SK-N-MC (cell line): ENCODE measurements around the gene KLHL1.

Source experiments
- DNase-seq: peaks from one replicate; pipeline ENCODE4 v3.0.0-alpha.2; 2011; ENCODE audit warnings: low read depth, low spot score
- H3K27ac ChIP-seq: fragments of 200-600 bp; sonication (generic); 2 replicates; pipeline ENCODE4 v1.5.1; 2016; ENCODE audit warnings: mixed run types
- H3K36me3 ChIP-seq: fragments of 200-600 bp; sonication (generic); 2 replicates; pipeline ENCODE4 v1.6.1; 2017; ENCODE audit warnings: antibody characterized with exemption, low read length, mixed read lengths; ENCODE audit not compliant: insufficient read depth
- H3K4me3 ChIP-seq: fragments of 200-600 bp; sonication (generic); 2 replicates; pipeline ENCODE4 v1.5.1; 2016
- H3K9ac ChIP-seq: fragments of 200-600 bp; sonication (generic); 2 replicates; pipeline ENCODE4 v1.8.0; 2017; ENCODE audit warnings: mixed run types, mixed read lengths; ENCODE audit not compliant: insufficient read length
- H3K9me3 ChIP-seq: fragments of 200-600 bp; sonication (generic); 2 replicates; pipeline ENCODE4 v1.6.1; 2017; ENCODE audit warnings: low read depth, mild to moderate bottlenecking, antibody characterized with exemption, low read length, moderate library complexity, mixed read lengths
- EZH2 ChIP-seq: fragments of 200-600 bp; sonication (generic); IDR thresholded peaks from one replicate; pipeline ENCODE4 v1.6.1; 2017; ENCODE audit warnings: antibody characterized with exemption
- FOXP2 ChIP-seq: optimal IDR thresholded peaks from 2 replicates; pipeline ENCODE3; 2011; ENCODE audit warnings: mild to moderate bottlenecking, moderate library complexity; ENCODE audit not compliant: insufficient read depth; ENCODE audit errors: extremely low read length, control extremely low read depth
- POLR2AphosphoS5 ChIP-seq: IDR thresholded peaks from 2 replicates; pipeline ENCODE4 v1.6.1; 2012; ENCODE audit warnings: mild to moderate bottlenecking, low read depth, low read length, borderline replicate concordance

The KLHL1 gene

GRCh38 chr13:69872321-69873047 is 235.8 kb downstream of the KLHL1 start:
- Histone ChIP-seq H3K9me3 (no peaks in the 10 kb centered on the region), H3K9ac (no peak overlapping the region), H3K36me3 (no peaks in the 10 kb centered on the region), H3K4me3 (no peak overlapping the region), H3K27ac (no peak overlapping the region)
- no peak for DNase-seq
- TF ChIP-seq FOXP2 (no peak), POLR2AphosphoS5 (no peak), EZH2 (no peak)

DNA sequence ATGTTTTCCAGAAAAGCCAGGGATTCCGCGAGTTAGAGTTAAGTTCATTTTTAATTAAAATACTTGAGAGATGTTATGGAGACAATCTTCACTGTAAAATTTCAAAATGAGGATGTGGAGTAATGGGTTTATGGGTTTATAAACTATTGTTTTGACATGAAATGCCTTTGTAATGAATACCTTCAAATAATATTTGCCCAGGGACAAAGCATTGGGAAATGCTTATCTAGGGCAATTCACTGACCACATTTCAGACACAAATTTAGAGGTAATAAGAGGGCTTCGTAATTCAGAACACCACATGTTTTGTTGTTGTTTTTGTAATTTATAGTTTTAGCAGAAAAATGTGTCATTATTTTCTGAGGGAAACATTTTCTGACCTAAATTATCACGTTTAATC is 241.7 kb downstream of the KLHL1 start:
- H3K9ac ChIP-seq, result no peak overlapping the region
- H3K36me3 ChIP-seq, result no peaks in the 10 kb centered on the region
- no peak overlapping the region for H3K4me3 ChIP-seq
- no peak overlapping the region for H3K27ac ChIP-seq
- H3K9me3 ChIP-seq, result no peaks in the 10 kb centered on the region
- no peak for DNase-seq
- TF ChIP-seq POLR2AphosphoS5, result no peak
- no peak for TF ChIP-seq EZH2
- TF ChIP-seq FOXP2, result no peak

DNA sequence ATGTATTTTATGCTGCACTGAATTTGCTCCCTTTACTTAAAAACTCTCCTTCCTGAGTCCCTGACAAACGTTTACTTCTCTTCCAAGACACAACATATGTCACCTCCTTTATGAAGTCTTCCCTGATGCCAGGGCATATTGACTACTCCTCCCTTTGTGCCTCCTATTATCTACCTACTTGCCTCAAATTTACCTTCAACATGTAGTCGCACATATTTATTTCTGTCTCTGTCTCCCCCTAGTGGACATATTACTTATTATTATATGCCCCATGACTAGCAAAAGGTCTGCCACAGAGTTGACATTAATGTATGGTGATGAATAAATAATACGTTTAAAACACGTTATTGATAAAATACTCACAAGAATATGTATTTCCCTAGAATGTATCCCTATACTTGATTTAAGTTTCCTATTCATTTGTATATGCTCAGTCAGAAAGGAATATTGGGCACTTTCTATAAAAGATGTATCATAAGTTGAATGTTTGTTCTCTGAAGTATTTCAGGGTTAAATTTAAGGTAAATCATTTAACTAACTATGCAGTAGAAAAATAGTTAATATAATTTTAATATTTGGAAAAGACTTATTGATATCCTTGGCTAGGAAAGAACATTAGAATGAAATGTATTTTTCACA is 250.9 kb downstream of the KLHL1 start:
- Histone ChIP-seq H3K36me3 (no peaks in the 10 kb centered on the region), H3K27ac (no peak overlapping the region), H3K9ac (no peak overlapping the region), H3K9me3 (no peaks in the 10 kb centered on the region), H3K4me3 (no peak overlapping the region)
- peak; percentile 63 for DNase-seq
- TF ChIP-seq POLR2AphosphoS5 (no peak), FOXP2 (no peak), EZH2 (no peak)

DNA sequence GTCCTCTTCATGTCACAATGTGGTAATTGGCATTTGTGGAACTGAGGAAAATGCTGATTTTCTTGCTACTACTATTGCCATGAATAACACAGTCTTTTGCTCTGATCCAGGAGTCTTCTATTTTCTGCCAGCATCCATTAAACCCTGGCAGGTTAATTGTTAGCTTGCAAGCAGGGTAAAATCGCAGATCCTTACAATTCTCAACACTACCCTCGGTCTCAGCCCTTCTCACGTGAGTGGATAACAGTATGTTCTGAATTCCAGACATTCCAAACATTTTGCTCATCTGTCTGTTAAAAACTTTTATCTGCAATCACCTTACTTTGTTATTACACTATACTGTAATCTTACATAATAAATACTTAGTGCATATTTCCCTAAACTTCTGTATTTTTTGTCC is 251.9 kb downstream of the KLHL1 start:
- Histone ChIP-seq H3K4me3 (no peak overlapping the region), H3K27ac (no peak overlapping the region), H3K9me3 (no peaks in the 10 kb centered on the region), H3K9ac (no peak overlapping the region), H3K36me3 (no peaks in the 10 kb centered on the region)
- TF ChIP-seq POLR2AphosphoS5 (no peak), EZH2 (no peak), FOXP2 (no peak)
- no peak for DNase-seq

DNA sequence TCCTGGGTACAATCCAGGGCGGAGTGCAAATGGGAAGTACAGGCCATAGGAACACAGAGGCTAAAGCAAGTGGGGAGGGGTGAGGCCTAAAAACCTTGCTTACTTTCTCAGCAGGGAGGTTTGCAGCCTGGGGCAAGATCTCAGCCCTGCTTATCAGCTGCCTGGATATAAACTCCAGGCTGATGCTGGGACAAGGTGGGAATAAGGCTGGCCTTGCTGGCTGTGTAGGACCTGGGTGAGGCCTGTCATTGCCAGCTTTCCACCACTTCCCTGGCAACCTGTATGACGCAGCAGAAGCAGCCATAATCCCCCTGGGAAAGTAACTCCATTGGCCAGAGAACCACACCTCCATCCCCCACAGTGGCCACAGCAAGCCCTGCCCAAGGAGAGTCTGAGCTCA is 279.7 kb downstream of the KLHL1 start:
- no peak overlapping the region for H3K9ac ChIP-seq
- DNase-seq, result no peak
- H3K9me3 ChIP-seq, result no peaks in the 10 kb centered on the region
- no peaks in the 10 kb centered on the region for H3K36me3 ChIP-seq
- no peak for TF ChIP-seq POLR2AphosphoS5
- no peak for TF ChIP-seq EZH2
- TF ChIP-seq FOXP2, result no peak
- no peak overlapping the region for H3K27ac ChIP-seq
- no peak overlapping the region for H3K4me3 ChIP-seq

DNA sequence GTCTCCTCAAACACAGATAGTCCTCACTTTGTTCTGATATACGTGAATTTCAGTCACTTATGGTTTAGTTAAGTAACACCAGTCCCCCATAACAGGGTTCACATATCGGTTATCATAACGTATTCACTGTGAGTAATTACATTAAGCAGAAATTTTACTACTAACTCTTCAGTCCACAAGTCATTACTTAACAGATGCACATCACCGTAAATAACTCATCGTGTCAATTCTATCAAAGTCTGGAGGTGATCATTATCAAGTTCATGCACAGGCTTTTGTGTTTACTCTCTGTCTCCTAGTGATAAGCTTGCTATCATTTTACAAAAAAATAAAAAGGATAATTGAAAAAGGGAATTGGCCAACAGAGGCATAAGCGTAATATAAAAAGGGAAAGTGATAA is 288.1 kb downstream of the KLHL1 start:
- H3K4me3 ChIP-seq, result no peak overlapping the region
- H3K9me3 ChIP-seq, result no peaks in the 10 kb centered on the region
- H3K9ac ChIP-seq, result no peak overlapping the region
- TF ChIP-seq FOXP2 (no peak), EZH2 (no peak), POLR2AphosphoS5 (no peak)
- no peak overlapping the region for H3K27ac ChIP-seq
- no peaks in the 10 kb centered on the region for H3K36me3 ChIP-seq
- no peak for DNase-seq

DNA sequence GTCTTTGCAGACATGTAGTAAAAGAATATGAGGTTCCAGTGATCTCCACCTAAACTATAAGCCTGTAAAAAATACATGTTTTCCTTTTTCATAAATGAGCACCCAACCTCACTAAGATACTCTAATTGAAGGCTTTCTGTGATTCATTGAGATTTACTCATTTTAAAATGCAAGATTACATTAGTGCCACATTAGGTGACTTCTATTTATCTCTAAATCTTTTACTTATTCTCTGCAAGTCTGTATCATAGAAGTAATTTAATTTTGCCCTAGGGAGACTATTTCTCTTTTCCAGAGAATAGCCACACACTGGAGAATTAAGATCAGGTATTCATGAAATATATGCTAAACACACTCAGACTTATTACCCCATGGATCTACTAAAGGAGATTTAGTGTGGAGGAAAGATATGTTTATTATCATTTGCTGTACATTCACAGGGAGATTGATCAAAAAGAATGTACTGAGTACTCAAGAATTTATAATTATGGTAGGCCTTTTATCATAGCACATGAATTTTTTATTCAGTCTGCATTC is 290.9 kb downstream of the KLHL1 start:
- Histone ChIP-seq H3K4me3 (no peak overlapping the region), H3K9me3 (no peaks in the 10 kb centered on the region), H3K27ac (no peak overlapping the region), H3K9ac (no peak overlapping the region), H3K36me3 (no peaks in the 10 kb centered on the region)
- DNase-seq, result no peak
- TF ChIP-seq EZH2, result no peak
- no peak for TF ChIP-seq FOXP2
- no peak for TF ChIP-seq POLR2AphosphoS5

DNA sequence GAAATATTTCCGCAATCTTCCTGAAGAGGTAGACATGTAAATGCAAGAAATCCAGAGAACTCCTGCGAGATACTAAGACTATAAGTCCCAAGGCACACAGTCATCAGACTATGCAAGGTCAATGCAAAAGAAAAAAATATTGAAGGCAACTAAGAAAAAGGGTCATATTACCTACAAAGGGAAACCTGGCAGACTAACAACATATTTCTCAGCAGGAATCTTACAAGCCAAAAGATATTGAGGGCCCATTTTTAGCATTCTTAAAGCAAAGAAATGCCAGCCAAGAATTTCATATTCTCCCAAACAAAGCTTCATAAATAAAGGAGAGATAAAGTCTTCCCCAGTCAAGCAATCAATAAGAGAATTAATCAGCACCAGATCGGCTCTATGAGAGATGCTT is 299.1 kb downstream of the KLHL1 start:
- Histone ChIP-seq H3K9ac (no peak overlapping the region), H3K36me3 (no peaks in the 10 kb centered on the region), H3K9me3 (no peaks in the 10 kb centered on the region), H3K27ac (no peak overlapping the region), H3K4me3 (no peak overlapping the region)
- DNase-seq, result no peak
- TF ChIP-seq FOXP2, result no peak
